Activated CD4-positive, alpha-beta T cell treated with anti-CD3 and anti-CD28 coated beads for 4 hours (primary cell): Measurements from ENCODE around the gene INPP4A.

Experiments
- DNase-seq, 2 donors: peaks; one replicate each; pipeline ENCODE4 v3.0.0-alpha.2; 2020

Gene INPP4A

DNA sequence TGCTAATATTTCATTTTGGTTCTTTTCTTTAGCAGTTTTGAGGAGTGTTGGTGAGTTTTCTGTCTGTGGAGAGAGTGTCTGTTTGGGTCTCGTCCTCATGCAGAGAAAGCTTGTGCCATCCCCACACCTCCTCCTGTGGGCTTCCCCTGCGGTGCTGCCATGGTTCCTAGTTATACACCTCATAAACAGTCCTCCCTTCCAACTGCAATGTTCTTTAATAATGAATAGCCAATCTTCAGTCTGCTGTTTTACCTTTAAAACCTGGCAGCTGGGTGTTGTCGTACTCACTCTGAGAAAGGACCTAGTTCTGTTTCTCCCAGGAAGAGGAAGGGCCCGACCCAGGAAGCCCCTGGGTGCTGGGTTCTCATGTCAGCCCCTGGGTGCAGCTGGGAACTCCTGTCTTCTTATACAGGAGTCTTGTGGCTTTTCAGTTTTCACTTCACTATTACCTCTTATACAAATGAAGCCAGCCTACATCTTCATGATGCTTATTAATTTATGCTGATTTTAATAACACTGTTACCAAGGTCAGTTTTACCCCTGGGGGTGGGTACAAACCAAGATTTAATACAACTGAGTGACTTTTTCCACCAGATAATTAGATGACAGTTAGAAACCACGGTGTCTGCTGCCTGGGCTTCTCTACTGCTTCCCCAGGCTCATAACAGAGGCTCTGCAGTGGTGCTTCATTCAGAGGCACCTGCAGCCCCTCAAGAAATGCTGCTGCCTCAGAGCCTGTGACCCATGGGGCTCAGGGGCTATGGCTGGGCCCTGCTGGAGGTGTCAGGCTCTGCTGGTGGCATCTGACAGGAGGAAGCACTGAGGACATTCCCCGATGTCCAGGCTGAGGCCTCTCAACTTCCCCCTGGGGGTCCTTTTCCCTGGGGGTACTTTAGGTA, 104.5 kb downstream of the INPP4A start:
- DNase-seq: no peak

DNA sequence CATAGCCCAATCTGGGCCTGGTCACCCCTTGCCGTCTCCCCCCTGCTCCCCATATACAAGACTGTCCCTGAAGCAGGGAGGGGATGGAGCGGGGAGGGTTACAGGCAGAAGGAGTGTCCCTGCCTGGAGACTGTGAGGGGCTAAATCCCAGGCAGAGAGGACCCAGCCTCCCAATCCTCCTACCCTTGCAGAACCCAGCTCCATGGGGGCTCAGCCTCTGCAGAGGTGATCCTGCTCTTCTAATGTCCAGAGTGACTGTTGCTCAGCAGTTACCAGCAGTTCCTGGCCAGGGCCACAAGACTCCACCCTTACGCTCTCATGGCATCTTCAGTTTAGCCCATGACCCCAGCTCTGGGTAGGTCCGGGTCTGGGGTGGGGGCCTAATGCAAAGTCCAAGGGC, 105.5 kb downstream of the INPP4A start:
- no peak for DNase-seq

DNA sequence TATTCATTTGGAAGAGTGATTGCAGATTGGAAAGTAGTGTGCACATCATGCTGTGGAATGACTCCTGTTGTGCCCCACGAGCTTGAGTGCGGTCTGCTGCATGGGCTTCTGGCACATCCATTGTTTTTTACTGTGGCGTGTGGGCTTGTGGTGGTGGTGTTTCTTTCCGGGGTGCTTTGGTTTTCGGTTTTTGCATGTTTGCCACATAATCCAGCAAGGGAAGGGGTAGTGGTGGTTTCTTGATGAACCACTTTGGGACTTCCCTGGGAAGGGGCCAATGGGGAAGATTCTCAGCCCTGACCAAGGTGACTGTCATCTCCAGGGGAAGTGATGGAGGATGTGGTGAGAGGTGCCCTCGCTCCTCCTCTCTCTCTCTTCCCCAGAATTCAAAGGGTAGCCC, 106.7 kb downstream of the INPP4A start:
- DNase-seq: no peak

DNA sequence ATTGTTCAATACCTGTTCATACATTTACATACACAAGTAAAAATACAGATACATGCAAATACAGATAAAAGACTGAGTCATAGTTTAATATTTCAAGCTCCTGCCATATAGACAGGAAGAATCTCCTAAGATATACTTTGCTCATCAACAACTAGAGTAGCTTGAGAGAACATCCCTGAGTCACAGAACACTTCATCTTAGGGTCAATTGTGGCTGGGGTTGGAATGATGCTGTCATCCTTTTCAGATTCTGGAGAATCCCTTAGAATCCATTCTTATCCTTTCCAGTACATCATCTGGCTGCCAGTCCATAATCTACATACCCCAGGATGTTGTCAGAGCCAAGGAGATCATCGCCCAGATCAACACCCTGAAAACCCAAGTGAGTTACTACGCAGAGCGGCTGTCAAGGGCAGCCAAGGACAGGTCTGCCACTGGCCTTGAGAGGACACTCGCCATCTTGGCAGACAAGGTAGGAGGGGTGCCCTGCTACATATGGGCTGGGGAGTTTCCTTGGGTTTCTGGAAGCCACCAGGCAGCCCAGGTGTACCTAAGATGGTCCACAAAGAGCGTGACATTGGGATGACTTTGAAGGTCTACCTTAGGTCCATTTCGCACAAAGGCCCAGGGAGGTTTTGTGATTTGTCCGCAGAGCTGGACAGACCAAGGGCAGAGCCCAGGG, 108.0 kb downstream of the INPP4A start:
- DNase-seq: no peak

DNA sequence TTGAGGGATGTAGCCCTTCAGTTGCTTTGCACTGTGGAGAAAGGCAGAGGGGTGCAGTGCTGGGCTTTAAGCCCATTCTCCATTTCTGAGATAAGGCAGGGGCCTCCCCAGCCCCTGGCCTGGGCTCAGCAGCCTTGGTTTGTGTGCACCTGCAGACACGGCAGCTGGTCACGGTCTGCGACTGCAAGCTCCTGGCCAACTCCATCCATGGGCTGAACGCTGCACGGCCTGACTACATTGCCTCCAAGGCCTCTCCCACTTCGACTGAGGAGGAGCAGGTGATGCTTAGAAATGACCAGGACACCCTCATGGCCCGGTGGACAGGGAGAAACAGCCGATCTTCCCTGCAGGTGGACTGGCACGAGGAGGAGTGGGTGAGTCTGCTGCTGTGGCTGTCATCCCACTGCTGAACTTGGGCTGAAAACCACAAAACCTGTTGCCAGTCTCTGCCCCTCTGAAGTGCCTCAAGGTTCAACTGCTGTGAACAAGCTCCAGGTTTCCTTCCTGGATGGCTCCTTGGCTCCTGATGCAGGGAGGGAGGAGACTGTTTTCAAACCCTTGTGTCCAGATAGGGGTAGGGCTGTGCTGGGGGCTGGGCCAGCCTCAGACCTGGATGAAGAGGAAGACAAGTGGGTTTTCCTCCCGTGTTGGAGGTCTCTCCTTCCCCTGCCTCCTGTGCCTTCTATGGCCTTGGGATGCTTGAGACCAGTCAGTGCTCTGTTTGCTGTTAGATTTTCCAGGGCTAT, 109.6 kb downstream of the INPP4A start:
- no peak for DNase-seq

DNA sequence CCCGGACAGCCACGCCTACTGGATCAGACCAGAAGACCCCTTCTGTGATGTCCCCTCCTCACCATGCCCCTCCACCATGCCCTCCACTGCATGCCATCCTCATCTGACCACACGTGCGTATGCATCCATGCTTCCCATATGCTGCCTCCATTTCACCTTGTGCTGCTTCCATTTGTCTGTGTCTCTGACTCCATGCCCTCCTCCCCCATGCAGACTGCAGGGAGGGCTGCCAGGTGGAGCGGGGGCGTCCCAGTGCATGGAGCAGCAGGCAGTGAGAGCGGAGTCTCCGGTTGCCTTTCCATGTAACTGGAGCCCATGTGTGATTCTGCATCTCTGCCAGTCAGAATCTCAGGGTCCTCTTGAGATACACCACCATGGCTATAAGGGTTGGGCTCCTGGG, 111.0 kb downstream of the INPP4A start:
- no peak for DNase-seq

DNA sequence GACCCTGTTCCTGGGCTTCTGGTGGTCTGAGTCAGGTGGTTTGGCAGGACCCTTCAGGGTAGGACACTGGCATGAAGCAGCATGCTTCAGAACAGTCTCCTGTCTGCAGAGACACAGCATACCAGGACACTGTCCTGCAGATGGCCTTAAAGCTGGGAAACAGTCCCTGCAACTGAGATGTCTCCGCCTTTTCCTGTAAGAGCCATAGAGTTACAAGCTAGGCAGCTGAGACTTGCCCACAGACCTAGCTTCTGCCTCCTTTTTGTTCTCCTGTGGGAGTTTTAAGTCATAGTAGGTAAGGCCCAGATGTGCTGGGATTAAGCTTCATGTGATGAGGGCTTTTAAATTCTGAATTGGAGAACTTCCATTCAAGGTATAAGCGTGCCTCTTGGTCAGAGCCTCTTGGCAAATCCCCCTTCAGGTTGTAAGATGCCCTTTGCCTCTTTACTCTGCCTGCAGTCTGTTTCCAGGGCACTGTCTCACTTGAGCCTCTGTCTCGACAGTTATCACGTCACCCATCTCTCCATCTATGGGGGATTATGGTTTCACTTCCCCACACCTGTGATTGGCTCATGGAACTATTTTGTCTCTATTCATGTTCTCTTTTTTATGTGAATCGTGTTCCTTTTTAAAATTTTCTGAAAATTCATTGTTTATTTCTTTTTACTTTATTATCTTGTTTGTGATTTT, 111.8 kb downstream of the INPP4A start:
- no peak for DNase-seq

DNA sequence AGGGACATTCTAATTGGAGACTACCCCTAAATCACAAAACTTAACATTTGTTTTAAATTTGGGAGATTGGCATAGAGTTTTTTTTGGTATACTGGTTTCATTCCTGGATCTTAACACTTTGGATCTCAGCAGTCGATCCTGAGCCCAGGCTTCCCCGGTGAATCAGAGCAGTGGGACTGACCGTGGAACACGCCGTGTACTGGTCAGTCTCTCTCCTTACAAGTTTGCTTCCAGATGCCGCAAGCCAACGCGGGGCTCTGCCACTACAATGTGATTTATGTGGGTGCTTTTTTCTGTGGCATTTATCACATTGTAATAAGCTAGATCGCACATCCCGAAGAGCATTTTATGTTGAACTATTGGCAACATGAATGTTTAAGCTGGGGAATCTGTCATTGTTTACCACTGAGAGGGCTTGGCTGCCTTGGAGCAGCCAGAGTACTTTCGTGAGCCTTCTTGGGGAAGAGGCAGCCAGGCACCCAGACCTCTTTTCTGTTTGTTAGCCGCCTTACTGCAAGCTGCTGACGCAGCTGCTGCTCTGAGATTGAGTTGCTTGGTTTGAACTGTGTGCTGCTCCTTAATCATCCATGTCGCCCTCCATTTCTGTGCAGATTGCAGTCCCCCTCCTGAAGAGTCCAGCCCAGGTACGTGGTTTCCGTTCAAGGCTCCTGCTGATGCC, 114.3 kb downstream of the INPP4A start:
- DNase-seq: no peak

DNA sequence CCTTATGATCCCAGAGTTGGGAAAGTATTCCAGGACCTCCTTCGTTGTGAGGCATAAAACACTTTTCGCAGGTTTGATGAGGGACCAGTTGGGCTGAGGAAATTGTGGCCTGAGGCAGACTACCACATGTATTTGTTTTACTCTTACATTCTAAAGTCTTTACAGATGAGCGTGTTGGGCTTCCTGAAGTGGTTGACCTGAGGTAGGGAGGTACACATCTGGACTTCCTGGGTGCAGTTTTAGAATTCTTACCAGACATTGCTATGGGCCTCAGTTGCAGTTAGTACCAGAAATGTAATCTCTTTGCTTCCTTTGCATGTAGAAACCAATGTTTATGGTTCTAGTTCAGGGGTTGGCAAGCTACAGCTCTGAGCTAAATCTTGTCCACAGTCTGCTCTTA, 114.9 kb downstream of the INPP4A start:
- no peak for DNase-seq

DNA sequence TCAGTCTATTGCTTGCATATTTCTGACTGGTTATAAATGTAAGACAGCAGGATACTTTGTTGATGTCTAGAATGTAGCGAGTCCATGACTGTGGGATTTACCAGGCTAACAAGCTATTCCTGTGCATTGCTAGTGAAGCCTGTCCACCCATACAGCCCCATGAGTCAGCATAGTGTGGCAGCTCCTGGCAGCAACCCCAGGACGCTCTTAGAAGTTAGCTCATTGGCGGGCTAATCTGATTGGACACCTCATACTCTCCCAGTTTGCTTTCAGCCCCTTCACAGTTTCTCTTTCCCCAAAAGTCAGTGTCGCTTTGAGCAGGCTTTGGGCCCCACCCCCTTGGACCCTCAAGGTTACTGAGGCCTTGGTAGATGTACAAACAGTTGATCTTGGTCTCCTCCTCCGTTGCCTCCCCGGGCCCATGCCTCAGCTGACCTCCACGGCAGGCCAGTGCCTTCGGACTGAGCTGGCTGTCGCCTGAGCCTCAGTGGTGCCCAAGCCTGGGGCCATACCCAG, 115.7 kb downstream of the INPP4A start:
- no peak for DNase-seq

DNA sequence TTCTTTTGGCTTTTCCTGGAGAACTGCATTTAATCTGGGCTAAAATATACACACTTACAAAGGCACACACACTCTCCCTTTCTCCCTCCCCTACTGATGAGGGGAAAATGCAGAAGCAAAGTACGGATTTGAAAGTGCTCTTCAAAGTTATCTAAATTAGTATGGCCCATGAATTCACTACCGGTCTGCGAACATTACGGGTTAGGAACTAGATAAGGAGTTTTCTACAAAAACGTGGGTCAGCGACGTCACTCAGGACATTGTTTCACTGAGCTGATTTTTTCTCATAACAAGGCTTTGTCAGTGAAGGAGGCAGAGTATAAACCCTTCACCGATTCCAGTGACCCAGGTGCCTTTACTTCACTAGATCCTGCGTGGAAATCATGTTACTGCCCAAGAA, 116.4 kb downstream of the INPP4A start:
- DNase-seq: no peak

DNA sequence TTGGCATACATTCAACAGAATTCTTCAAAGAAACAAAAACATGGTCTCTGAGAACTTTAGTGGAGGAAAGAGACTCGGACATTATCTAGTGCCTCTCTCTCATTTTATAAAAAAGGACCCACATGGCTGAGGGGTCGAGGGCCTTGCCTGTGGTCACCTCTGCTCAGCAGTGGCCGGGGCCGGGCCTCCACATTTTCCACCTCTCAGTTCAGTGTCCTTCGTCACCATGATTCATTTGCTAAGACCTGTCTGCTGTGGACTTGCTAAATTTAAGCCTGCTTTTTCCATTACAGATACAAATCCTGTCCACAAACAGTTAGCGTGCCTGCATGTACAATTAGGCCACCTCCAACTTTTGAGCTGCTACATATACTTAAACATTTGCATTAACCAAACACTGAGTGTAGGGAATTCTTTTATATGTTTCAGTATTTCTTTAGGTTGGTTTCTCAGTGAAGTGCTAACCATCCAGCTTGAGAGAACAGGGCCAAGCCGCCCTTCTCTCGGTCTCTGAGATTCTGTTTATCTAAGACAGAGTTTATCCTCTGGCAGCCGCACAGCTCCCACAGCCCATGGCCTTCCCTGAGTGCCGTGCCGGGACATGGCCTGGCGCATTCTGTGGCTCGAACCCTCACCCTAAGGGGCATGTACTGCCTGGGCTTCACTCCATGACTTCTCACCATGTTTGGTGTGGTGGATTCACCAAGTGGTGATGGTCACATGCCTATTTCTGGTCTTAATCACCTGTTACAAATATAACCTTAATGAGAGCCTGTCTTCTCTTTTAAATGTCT, 117.4 kb downstream of the INPP4A start:
- no peak for DNase-seq

DNA sequence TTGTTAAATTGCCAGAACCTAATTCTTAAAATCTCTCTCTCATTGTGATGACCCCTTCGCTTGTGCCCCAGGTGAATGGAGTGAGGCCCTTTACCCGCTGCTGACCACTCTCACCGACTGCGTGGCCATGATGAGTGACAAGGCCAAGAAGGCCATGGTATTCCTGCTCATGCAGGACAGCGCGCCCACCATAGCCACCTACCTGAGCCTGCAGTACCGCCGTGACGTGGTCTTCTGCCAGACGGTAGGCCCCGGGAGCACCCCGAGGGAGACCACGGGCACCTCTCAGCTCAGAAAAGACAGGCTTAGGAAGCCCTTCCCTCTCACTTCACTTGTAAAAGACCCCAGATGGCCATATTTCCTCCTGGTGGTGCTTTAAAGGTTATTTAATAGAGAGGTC, 118.7 kb downstream of the INPP4A start:
- no peak for DNase-seq

DNA sequence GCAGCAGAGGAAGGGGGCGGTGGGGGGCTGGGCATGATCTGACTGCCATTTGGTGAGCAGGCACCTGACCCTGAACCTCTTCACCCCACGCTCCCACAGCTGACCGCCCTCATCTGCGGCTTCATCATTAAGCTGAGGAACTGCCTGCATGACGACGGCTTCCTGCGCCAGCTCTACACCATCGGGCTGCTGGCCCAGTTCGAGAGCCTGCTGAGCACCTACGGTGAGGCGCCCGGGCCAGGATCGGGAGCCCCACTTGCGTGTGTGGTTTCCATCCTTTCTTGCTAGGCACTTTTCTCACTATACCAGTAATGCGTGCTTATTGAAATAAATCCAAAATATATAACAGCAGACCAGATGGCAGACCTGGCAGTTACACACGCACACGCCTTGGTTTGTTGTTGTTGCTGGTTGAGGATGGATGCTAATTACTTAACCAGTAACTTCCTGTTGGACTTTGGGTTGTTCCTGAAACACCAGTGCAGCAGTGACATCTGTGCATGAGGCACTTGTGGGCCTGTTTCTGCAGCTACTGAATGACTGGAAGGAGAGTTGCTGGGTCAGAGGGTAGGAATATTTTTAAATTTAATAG, 120.0 kb downstream of the INPP4A start:
- DNase-seq: no peak

DNA sequence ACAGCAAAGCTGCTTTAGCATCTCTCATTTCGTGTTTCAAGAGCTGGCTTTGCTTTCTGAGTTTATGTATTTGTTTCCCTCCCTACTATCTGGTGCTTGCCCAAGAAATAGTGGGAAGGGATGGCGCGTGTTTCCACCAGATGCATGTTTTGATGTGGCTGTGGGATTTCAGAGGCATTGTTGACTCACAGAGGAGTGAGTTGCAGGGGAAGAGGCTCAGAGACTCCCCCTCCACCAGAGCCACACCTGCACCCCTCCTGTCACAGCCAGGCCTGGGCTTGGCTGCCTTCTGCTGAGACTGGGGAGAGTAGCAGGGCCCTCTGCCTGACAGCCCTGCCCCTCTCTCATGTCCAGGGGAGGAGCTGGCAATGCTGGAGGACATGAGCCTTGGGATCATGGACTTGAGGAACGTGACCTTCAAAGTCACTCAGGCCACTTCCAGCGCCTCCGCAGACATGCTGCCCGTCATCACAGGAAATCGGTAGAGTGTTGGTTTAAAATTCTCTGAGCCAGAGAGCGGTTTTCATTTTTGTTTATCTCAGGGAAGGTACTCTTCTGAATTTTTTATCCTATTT, 120.7 kb downstream of the INPP4A start:
- DNase-seq: no peak

DNA sequence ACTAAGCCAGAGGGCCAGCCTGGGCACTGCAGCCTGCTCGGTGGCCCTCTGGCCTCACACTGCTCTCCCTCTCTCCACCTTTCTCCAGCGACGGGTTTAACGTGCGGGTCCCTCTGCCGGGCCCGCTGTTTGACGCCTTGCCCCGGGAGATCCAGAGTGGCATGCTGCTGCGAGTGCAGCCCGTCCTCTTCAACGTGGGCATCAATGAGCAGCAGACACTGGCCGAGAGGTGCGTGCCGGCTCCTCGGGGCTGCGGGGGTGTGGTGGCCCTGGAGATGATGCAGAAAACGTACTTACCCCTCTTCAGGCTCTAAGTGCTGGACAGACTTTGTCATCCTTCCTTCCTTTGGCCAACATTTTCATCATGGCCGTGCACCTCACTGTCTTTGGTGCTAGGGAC, 121.3 kb downstream of the INPP4A start:
- DNase-seq: no peak

DNA sequence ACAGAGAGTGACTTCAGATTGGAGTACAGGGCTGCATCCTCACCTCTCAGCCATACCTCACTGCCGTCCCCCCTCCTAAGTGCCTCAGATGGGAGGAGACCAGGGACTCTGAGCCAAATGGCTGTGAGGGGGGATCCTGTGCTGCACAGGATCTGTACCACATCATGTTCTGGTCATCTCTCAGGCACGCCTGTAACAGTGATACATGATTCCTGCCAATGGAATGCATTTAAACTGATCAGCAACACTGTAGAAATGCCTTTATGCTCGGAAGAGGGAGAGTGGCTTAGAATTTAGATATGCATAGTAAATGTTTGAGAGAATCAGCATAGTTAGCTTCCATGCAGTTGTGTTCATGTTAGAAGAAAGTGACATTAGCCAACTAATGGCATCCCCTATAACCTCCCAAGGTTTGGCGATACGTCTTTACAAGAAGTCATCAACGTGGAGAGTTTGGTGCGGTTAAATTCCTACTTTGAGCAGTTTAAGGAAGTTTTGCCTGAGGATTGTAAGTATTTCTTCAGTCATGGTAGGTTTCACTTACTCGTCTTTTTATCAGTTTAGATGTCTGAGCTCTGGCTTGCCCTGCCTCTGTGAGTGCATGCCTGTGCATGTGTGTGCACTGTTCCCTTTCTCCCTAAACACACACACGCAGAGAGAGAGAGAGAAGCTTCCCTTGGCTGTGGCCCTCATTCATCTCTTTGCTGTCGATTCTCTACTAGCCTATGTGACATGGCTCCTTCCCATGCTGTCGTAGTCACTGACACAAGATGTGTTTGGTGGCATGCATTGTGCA, 123.7 kb downstream of the INPP4A start:
- no peak for DNase-seq

DNA sequence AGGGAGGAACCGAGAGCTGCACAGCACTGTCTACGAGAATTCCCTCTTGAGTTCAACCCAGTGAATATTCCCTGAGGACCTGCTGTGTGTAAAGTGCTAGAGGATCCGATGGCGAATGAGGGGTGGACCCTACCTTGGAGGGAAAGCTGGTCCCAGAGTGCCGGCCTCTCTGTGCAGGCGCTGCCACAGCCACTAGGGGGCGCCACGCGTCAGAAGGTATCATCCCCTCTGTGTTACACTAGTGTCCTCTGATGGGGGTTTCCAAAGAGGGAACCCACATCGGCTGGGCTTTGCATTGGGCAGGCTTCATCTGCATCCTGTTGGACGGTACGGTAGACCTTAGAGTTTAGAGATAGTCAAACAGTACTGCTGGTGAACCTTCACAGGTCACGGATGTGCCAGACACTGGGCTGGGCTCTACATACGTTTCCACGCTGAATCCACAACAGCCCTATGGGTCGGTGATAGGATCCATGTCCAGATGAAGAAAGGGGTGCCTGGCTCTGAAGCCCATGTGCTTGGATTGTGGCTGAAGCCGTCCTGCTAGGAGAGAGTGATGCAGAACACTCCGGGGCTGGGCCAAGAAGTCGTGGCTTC, 124.6 kb downstream of the INPP4A start:
- DNase-seq: peak; percentile 69 to 72

DNA sequence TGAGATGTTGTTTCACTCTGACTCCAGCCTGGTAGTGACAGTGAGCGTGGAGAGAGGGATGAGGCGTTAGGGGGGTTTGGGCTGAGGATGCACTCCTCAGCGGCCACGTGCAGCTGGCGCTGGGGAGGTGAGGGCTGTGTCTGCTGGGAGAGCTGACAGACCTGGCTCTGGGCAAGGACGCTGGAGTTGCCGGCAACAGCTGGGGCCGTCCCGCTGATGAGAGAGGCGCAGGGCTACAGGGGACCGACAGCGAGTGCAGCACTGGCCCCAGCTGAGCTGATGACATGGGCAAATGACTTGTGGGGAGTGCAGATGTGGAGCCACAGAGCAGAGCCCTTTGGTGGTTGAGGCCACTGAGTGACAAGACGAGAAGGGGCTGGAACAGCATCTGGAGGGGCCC, 125.3 kb downstream of the INPP4A start:
- DNase-seq: no peak
